GM12878 (cell line): ENCODE data around the gene ALOXE3. TPM values are rescaled to one million over a fixed set of nuclear protein-coding genes. Genes with fewer than 3 reads are reported as not detected.
A peak's percentile ranks its signal among the peaks of the same experiment; 100 is the strongest.

Experiments used
- ATAC-seq: fragments of 200-7000 bp; cut with Tn5 transposase; 3 replicates; pipeline ENCODE4 v1.9.1; 2020; ENCODE audit warnings: mild to moderate bottlenecking, moderate library complexity
- BruUV-seq: library from RNA; stranded (reverse); fragments of 400-500 nt; replicated peaks from 2 replicates; lab custom pipeline; 2021; lab: Mats Ljungman, UMichigan
- CTCF ChIA-PET: fragments of 300-600 bp; sonication (Branson Sonifier 250); formaldehyde crosslinking; extraction: SDS; loops from one replicate; lab custom pipeline; 2021; ENCODE audit warnings: inconsistent platforms; lab: Yijun Ruan, JAX
- POLR2A ChIA-PET: fragments of 350-600 bp; formaldehyde crosslinking; extraction: SDS; loops from one replicate; lab custom pipeline; 2021; ENCODE audit warnings: inconsistent platforms; lab: Charles Lee
- RAD21 ChIA-PET: fragments of 300-600 bp; sonication (Branson Sonifier 250); formaldehyde crosslinking; loops from one replicate; lab custom pipeline; 2023; ENCODE audit warnings: antibody characterized with exemption; ENCODE audit not compliant: unreplicated experiment; lab: Charles Lee
- SMC1A ChIA-PET: fragments of 300-600 bp; sonication (Branson Sonifier 250); formaldehyde crosslinking; loops from one replicate; lab custom pipeline; 2023; ENCODE audit not compliant: unreplicated experiment, uncharacterized antibody; lab: Charles Lee
- DNase-seq: peaks from one replicate; pipeline ENCODE4 v3.0.0-alpha.2; 2011; ENCODE audit warnings: low read depth, low spot score
- FAIRE-seq: peaks from 3 replicates; lab custom pipeline; 2011; peaks lifted over from hg19 to GRCh38; lab: Jason Lieb, UNC
- H2AFZ ChIP-seq: 2 replicates; pipeline ENCODE4 v1.6.0; 2011; ENCODE audit warnings: low read depth, low read length, control low read depth; ENCODE audit not compliant: control insufficient read depth
- H3K27ac ChIP-seq: 2 replicates; pipeline ENCODE4 v1.5.1; 2011; ENCODE audit warnings: control low read depth; ENCODE audit not compliant: control insufficient read depth, insufficient read depth
- H3K27me3 ChIP-seq, 2 experiments: replicated peaks in 1 of 2; 2 replicates each; pipeline versions ENCODE4 v1.6.0 to v1.6.1; 2011; ENCODE audit warnings: low read length in 1 of 2; ENCODE audit not compliant: control insufficient read depth in 2 of 2, insufficient read depth in 2 of 2
- H3K36me3 ChIP-seq, 2 experiments: 2 replicates each; pipeline ENCODE4 v1.5.1; 2011; ENCODE audit warnings: low read length in 1 of 2; ENCODE audit not compliant: control insufficient read depth in 2 of 2, insufficient read depth in 2 of 2
- H3K4me1 ChIP-seq: 2 replicates; pipeline ENCODE4 v1.6.1; 2011; ENCODE audit warnings: mild to moderate bottlenecking, low read length, moderate library complexity, mixed read lengths; ENCODE audit not compliant: control insufficient read depth, insufficient read depth
- H3K4me2 ChIP-seq: 2 replicates; pipeline ENCODE4 v1.6.0; 2011; ENCODE audit warnings: control low read depth; ENCODE audit not compliant: control insufficient read depth, insufficient read depth
- H3K4me3 ChIP-seq: fragments of 200-600 bp; sonication (generic); 2 replicates; pipeline ENCODE4 v1.5.1; 2016
- H3K79me2 ChIP-seq: 2 replicates; pipeline ENCODE4 v1.6.0; 2011; ENCODE audit warnings: low read length; ENCODE audit not compliant: control insufficient read depth, insufficient read depth
- H3K9ac ChIP-seq: 2 replicates; pipeline ENCODE4 v1.8.0; 2011; ENCODE audit warnings: low read length, control low read depth, mixed read lengths; ENCODE audit not compliant: control insufficient read depth, insufficient read depth
- H3K9me3 ChIP-seq: replicated peaks from 3 replicates; pipeline ENCODE4 v1.5.1; 2011; ENCODE audit warnings: mild to moderate bottlenecking, low read length; ENCODE audit not compliant: control insufficient read depth, insufficient read depth
- H4K20me1 ChIP-seq: 2 replicates; pipeline ENCODE4 v1.6.0; 2011; ENCODE audit not compliant: control insufficient read depth, insufficient read depth
- CBFB ChIP-seq: IDR thresholded peaks from 2 replicates; pipeline ENCODE4 v1.6.1; 2016; ENCODE audit warnings: antibody characterized with exemption, low read depth
- MLLT1 ChIP-seq: fragments of 450-650 bp; IDR thresholded peaks from 2 replicates; pipeline ENCODE4 v1.6.1; 2016; ENCODE audit warnings: mild to moderate bottlenecking
- MTA2 ChIP-seq: fragments of 450-650 bp; IDR thresholded peaks from 2 replicates; pipeline ENCODE4 v1.6.1; 2016; ENCODE audit warnings: low read depth, mild to moderate bottlenecking, moderate library complexity
- MYB ChIP-seq: fragments of 150-350 bp; IDR thresholded peaks from 2 replicates; pipeline ENCODE4 v1.6.1; 2014; ENCODE audit warnings: mild to moderate bottlenecking, low read depth, low read length, borderline replicate concordance
- NR2F1 ChIP-seq: fragments of 450-650 bp; conservative IDR thresholded peaks from 2 replicates; pipeline ENCODE4 v1.6.1; 2017; ENCODE audit warnings: mild to moderate bottlenecking
- POU2F2 ChIP-seq: IDR thresholded peaks from 3 replicates; pipeline ENCODE4 v1.6.1; 2011; ENCODE audit warnings: low read depth, mild to moderate bottlenecking, low read length, borderline replicate concordance
- RELB ChIP-seq: fragments of 450-650 bp; IDR thresholded peaks from 2 replicates; pipeline ENCODE4 v1.6.1; 2017; ENCODE audit warnings: low read depth, mild to moderate bottlenecking, moderate library complexity
- SIX5 ChIP-seq: IDR thresholded peaks from 2 replicates; pipeline ENCODE4 v1.6.1; 2011; ENCODE audit warnings: mild to moderate bottlenecking, low read depth, low read length, moderate library complexity; ENCODE audit not compliant: severe bottlenecking
- SMAD5 ChIP-seq: IDR thresholded peaks from 2 replicates; pipeline ENCODE4 v1.6.1; 2016; ENCODE audit warnings: antibody characterized with exemption, low read depth
- TARDBP ChIP-seq: IDR thresholded peaks from 2 replicates; pipeline ENCODE4 v1.6.1; 2016; ENCODE audit warnings: borderline replicate concordance
- WRNIP1 ChIP-seq: IDR thresholded peaks from 2 replicates; pipeline ENCODE4 v1.6.1; 2011; ENCODE audit warnings: low read depth, low read length, improper control_type of control experiment, borderline replicate concordance
- WGBS: methylation state at CpG from one replicate; pipeline ENCODE4 v1.1.6; 2016; ENCODE audit warnings: low lambda C conversion rate; ENCODE audit not compliant: insufficient replicate concordance, insufficient coverage; ENCODE audit errors: missing lambda C conversion rate; 5-methylcytosine and 5-hydroxymethylcytosine counted together
- in situ Hi-C: fragments of 300-500 bp; cut with MboI; formaldehyde crosslinking; loops from 9 replicates; pipeline ENCODE4 v1.14.3; 2018; ENCODE audit warnings: mixed read lengths
- intact Hi-C: fragments of 100-400 bp; cut with micrococcal nuclease; formaldehyde crosslinking; loops from one replicate; pipeline ENCODE4 v1.14.2; 2022; ENCODE audit not compliant: unreplicated experiment
- polyA plus RNA-seq, 11 experiments: library from polyadenylated mRNA; depleted of rRNA in 4 of 11; unstranded in 6 of 11; stranded (reverse) in 5 of 11; fragments of >200 nt; fragmentation: Nextera tagmentation in 4 of 11; fragmentation: Illumina TruSeq in 1 of 11; extraction: Ambion mirVana in 4 of 11; extraction: Trizol in 1 of 11; gene quantifications; 1 replicate in 1 of 11; 2 replicates in 10 of 11; pipeline versions ENCODE4 v1.2.1 to v1.2.3, GENCODE V29; 2011 to 2016; ENCODE audit warnings: inconsistent platforms in 2 of 11, missing spikeins in 2 of 11, low read depth in 1 of 11
- total RNA-seq, 4 experiments: library from RNA; depleted of rRNA in 3 of 4; stranded (reverse); fragments of >200 nt in 3 of 4; fragmentation: Illumina TruSeq in 1 of 4; extraction: Trizol in 1 of 4; gene quantifications; 2 replicates each; pipeline versions ENCODE4 v1.2.1 to v1.2.3, GENCODE V29; 2013 to 2021

Gene ALOXE3
- total and polyA plus RNA-seq, 10 of the 15 experiments (the other 5 are each of a cell fraction or from before 2014, with no cell fraction given), result 0.04 TPM; not detected in 9

GRCh38 chr17:8095361-8095760 lies 23.0 kb downstream of the ALOXE3 start:
- Histone ChIP-seq H3K4me2 (no peak overlapping the region), H3K4me3 (no peak overlapping the region), H3K4me1 (peaks cover 8% of the 10 kb centered on the region), H3K36me3 (no peaks in the 10 kb centered on the region), H3K9me3 (no peaks in the 10 kb centered on the region), H3K79me2 (no peaks in the 10 kb centered on the region), H3K27me3 (peaks cover 0 to 2% of the 10 kb centered on the region in 2 experiments; a peak in 2 of 4 replicates), H3K9ac (no peak overlapping the region), H2AFZ (no peak overlapping the region), H4K20me1 (no peaks in the 10 kb centered on the region), H3K27ac (no peak overlapping the region)
- FAIRE-seq, result no peak
- BruUV-seq, result no TSS peak
- ATAC-seq, result no peak
- TF ChIP-seq TARDBP, result no peak
- TF ChIP-seq WRNIP1, result no peak
- TF ChIP-seq SIX5, result no peak
- ChIA-PET RAD21 (interaction anchor here (2.2 kb wide), 1 partner anchor 15 kb away, joined by 9 read pairs; no protein-coding TSS in a partner anchor), SMC1A (no interaction called here), POLR2A (no interaction called here), CTCF (interaction anchor here (1.1 to 8.4 kb wide), 4 partner anchors 11 to 36 kb away, joined by 3 to 105 read pairs (median 64); partner anchors contain the start of gene ALOXE3)
- no peak for DNase-seq
- intact Hi-C loops, result no loop called here
- in situ Hi-C loops, result no loop called here
- 29% methylated on average over 6 of the region's 6 CpGs for WGBS

- in situ Hi-C loops, result no loop called here
- Histone ChIP-seq H3K4me2 (peak overlapping the region; percentile 71), H3K4me1 (peaks cover 8% of the 10 kb centered on the region), H4K20me1 (no peaks in the 10 kb centered on the region), H3K27me3 (peaks cover 0 to 4% of the 10 kb centered on the region in 2 experiments; a peak in 1 of 4 replicates), H3K79me2 (no peaks in the 10 kb centered on the region), H3K36me3 (no peaks in the 10 kb centered on the region), H3K4me3 (no peak overlapping the region), H3K27ac (no peak overlapping the region), H2AFZ (peak overlapping the region; percentile 66), H3K9me3 (no peaks in the 10 kb centered on the region; the same call in 2 of the 3 replicates), H3K9ac (no peak overlapping the region)
- intact Hi-C loops, result no loop called here
- peak; percentile 90 for ATAC-seq
- ChIA-PET SMC1A (interaction anchor here (0.8 to 2.4 kb wide), 9 partner anchors 10 to 62 kb away, joined by 3 to 8 read pairs (median 4); no protein-coding TSS in a partner anchor), POLR2A (interaction anchor here (0.7 to 2.1 kb wide), 9 partner anchors 10 to 82 kb away, joined by 3 to 7 read pairs (median 4); partner anchors contain the start of gene VAMP2), RAD21 (interaction anchor here (1.0 to 5.0 kb wide), 7 partner anchors 11 to 156 kb away, joined by 3 to 40 read pairs (median 3); partner anchors contain the start of gene ALOXE3), CTCF (interaction anchor here (0.6 to 9.2 kb wide), 14 partner anchors 7 to 832 kb away, joined by 3 to 189 read pairs (median 6); partner anchors contain the start of genes ALOXE3, SLC25A35 and TMEM107)
- no peak for FAIRE-seq
- no TSS peak for BruUV-seq
- peak; percentile 61 for DNase-seq
- WGBS, result 20% methylated on average over 9 of the region's 9 CpGs
- peak; percentile 97; the same call in 2 of the 3 replicates for TF ChIP-seq POU2F2
- no peak for TF ChIP-seq MLLT1
- TF ChIP-seq NR2F1, result peak; percentile 64
- TF ChIP-seq CBFB, result no peak
- no peak for TF ChIP-seq MYB
- TF ChIP-seq MTA2, result peak; percentile 35; the same call in 1 of the 2 replicates
- TF ChIP-seq SMAD5, result no peak
- TF ChIP-seq RELB, result peak; percentile 59; the same call in 1 of the 2 replicates
Observed at GRCh38 chr17:8091033-8091687, 27.2 kb downstream of the ALOXE3 start.
